Thoracic aorta (tissue), 2 donors: Measurements from ENCODE around the gene PLXNA1. TPM values are rescaled to one million over a fixed set of nuclear protein-coding genes. Genes with fewer than 3 reads are reported as not detected.

Experiments
- ATAC-seq: fragments of 150-250 bp; one replicate; pipeline ENCODE4 v1.8.0; 2017; ENCODE audit warnings: low read depth; ENCODE audit not compliant: insufficient number of reproducible peaks, low FRiP score
- DNase-seq: peaks from one replicate; pipeline ENCODE4 v3.0.0-alpha.2; 2020; ENCODE audit warnings: low spot score
- H3K27ac ChIP-seq, 2 donors: fragments of 200-600 bp; sonication (generic); 1 replicate in 1 of 2; 2 replicates in 1 of 2; pipeline ENCODE4 v1.5.1; 2016; ENCODE audit warnings: mild to moderate bottlenecking in 2 of 2, moderate library complexity in 2 of 2
- H3K27me3 ChIP-seq: fragments of 200-600 bp; sonication (generic); replicated peaks from 2 replicates; pipeline ENCODE4 v1.6.0; 2016; ENCODE audit warnings: mild to moderate bottlenecking; ENCODE audit not compliant: insufficient read depth
- H3K36me3 ChIP-seq: fragments of 200-600 bp; sonication (generic); one replicate; pipeline ENCODE4 v1.5.1; 2016
- H3K4me1 ChIP-seq, 2 donors: fragments of 200-600 bp; sonication (generic); 1 replicate in 1 of 2; 2 replicates in 1 of 2; pipeline versions ENCODE4 v1.5.1 to v1.6.0; 2016; ENCODE audit warnings: low read depth in 2 of 2, mild to moderate bottlenecking in 1 of 2; ENCODE audit not compliant: control insufficient read depth in 1 of 2
- H3K4me3 ChIP-seq: fragments of 200-600 bp; sonication (generic); 2 replicates; pipeline ENCODE4 v1.5.1; 2016; ENCODE audit warnings: mild to moderate bottlenecking
- H3K9me3 ChIP-seq: fragments of 200-600 bp; sonication (generic); 2 replicates; pipeline ENCODE4 v1.5.1; 2016
- CTCF ChIP-seq: fragments of 200-600 bp; sonication (generic); IDR thresholded peaks from one replicate; pipeline ENCODE4 v1.5.1; 2019; ENCODE audit warnings: antibody characterized with exemption
- total RNA-seq, 2 donors: library from RNA; depleted of rRNA; stranded (reverse); fragments of >200 nt; gene quantifications; one replicate each; pipeline versions ENCODE4 v1.1.0 to v1.2.3, GENCODE V29; 2016

PLXNA1 gene
- total RNA-seq, 2 donors from 2014 or later, result 70.1 to 102 TPM

DNA sequence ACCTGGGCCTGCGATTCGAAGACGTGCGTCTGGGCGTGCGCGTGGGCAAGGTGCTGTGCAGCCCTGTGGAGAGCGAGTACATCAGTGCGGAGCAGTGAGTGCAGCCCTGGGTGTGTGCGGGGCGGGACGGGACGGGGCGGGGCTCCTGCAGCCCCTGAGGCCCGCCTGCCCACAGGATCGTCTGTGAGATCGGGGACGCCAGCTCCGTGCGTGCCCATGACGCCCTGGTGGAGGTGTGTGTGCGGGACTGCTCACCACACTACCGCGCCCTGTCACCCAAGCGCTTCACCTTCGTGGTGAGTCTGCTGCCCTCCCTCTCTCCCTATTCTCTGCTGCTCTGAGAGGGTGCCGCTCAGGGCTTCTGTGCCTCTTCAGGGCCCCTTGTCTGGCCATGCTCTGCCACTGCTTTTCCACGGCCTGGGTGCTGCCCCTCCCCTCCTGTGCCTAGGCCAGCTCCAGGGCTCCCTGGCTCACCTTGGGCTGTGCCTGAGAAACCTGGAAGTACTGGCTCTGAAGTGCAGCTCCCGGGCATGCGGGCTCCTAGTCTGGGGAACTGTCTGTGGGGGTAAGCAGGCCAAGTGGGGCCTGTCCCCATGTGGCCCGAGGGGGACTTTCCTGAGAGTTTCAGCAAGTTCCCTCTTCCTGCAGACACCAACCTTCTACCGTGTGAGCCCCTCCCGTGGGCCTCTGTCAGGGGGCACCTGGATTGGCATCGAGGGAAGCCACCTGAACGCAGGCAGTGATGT lies 31.8 kb downstream of the PLXNA1 start:
- Histone ChIP-seq H3K4me3 (no peak overlapping the region), H3K36me3 (peaks cover 39% of the 10 kb centered on the region), H3K27me3 (no peaks in the 10 kb centered on the region), H3K4me1 (peaks cover 41 to 72% of the 10 kb centered on the region in 2 donors), H3K27ac (peak overlapping the region; percentile 60 to 65), H3K9me3 (no peaks in the 10 kb centered on the region)
- no peak for TF ChIP-seq CTCF
- DNase-seq, result no peak
- ATAC-seq, result no peak

DNA sequence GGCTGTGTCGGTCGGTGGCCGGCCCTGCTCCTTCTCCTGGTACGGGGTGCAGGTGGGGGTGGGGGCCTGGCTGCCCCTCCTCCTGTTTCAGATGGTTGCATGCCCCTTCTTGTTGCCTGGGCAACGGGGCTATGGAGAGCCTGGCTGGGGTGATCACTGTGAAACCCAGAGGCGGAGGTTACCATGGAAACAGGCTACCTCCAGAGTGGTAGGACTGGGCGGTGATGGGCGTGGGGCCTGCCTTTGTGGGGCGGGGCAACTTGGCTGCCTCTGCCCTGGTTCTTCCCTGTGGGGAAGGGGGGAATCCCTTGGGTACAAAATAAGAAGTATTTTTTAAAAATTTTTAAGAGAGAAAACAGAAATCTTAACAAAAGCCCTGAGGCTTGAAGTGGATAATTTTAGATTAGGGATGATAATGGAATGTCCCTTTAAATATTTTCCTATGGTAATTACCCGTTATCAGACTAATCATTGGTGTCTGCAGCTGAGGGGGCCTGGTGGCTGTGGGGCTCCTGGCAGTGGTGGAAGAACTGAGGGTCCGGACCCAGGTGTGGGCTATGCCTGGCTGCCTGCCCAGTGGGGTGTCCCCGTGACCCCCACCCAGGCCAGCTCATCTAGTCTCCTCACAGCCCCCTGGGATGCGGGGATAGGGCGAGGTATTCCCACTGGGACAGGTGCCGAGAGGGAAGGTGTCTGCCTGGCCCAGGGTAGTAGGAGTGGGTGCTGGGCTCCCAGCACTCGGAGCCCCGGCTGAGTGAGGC lies 32.5 kb downstream of the PLXNA1 start:
- Histone ChIP-seq H3K4me1 (peaks cover 40 to 66% of the 10 kb centered on the region in 2 donors), H3K9me3 (no peaks in the 10 kb centered on the region), H3K36me3 (peaks cover 45% of the 10 kb centered on the region), H3K27me3 (no peaks in the 10 kb centered on the region), H3K27ac (peak overlapping the region; percentile 60 to 65), H3K4me3 (peak overlapping the region; percentile 28)
- no peak for TF ChIP-seq CTCF
- DNase-seq (no peak), ATAC-seq (no peak)

DNA sequence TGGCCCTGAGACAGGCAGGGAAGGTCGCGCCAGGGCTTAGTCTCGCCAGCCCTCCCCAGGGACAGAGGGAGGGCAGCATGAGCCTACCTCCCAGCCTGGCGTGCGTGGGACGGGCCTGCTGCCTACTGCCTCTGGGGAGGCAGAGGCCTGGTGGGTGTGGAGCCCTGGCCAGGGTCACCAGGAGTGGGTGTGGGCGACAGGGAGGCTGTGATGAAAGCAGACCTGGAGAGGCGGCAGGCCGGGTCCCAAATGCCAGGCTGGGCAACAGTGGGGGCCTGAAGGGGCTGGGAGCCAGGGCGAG lies 33.1 kb downstream of the PLXNA1 start:
- no peaks in the 10 kb centered on the region for H3K27me3 ChIP-seq
- H3K4me3 ChIP-seq, result no peak overlapping the region
- H3K9me3 ChIP-seq, result no peaks in the 10 kb centered on the region
- H3K36me3 ChIP-seq, result peaks cover 46% of the 10 kb centered on the region
- ATAC-seq (no peak), DNase-seq (no peak)
- no peak for TF ChIP-seq CTCF
- peak overlapping the region; percentile 60 to 65 for H3K27ac ChIP-seq
- peaks cover 35 to 61% of the 10 kb centered on the region in 2 donors for H3K4me1 ChIP-seq

GRCh38 chr3:127016461-127016860 lies 33.5 kb downstream of the PLXNA1 start:
- peaks cover 32 to 56% of the 10 kb centered on the region in 2 donors for H3K4me1 ChIP-seq
- H3K27me3 ChIP-seq, result no peaks in the 10 kb centered on the region
- H3K9me3 ChIP-seq, result no peaks in the 10 kb centered on the region
- no peak for TF ChIP-seq CTCF
- H3K27ac ChIP-seq, result peak overlapping the region; percentile 60 to 65
- no peak for ATAC-seq
- H3K4me3 ChIP-seq, result no peak overlapping the region
- no peak for DNase-seq
- peaks cover 51% of the 10 kb centered on the region for H3K36me3 ChIP-seq

DNA sequence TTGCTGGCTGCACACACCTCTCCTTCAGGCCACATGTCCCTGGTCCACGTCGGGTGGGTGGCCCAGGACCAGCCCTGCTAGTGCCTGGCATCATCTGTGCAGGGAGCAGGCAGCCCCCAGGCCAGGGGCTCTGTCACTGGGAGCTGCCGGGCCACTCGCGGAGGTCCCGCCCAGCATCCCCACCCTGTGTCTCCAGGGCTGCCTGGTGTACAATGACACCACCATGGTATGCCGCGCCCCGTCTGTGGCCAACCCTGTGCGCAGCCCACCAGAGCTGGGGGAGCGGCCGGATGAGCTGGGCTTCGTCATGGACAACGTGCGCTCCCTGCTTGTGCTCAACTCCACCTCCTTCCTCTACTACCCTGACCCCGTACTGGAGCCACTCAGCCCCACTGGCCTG lies 34.3 kb downstream of the PLXNA1 start:
- peaks cover 24 to 49% of the 10 kb centered on the region in 2 donors for H3K4me1 ChIP-seq
- H3K36me3 ChIP-seq, result peaks cover 56% of the 10 kb centered on the region
- H3K27me3 ChIP-seq, result no peaks in the 10 kb centered on the region
- no peaks in the 10 kb centered on the region for H3K9me3 ChIP-seq
- DNase-seq (no peak), ATAC-seq (no peak)
- H3K27ac ChIP-seq, result peak overlapping the region; percentile 60 to 65
- no peak overlapping the region for H3K4me3 ChIP-seq
- TF ChIP-seq CTCF, result no peak
